ENCODE results near the gene MRPL41.
"Not testable (repeated sequence)": the region's sequence is repeated elsewhere in the genome, so short reads cannot be mapped to it uniquely, and the experiment has no call there.

MRPL41 gene

GRCh38 chr9:137582286-137582860, 30.7 kb downstream of the MRPL41 start:
- no peak for DNase-seq (ENCODE audit: low read depth in 2 of 2)

GRCh38 chr9:137583347-137583746, 31.7 kb downstream of the MRPL41 start:
- no peak for DNase-seq (ENCODE audit: low read depth in 2 of 2)

- DNase-seq (ENCODE audit: low read depth in 2 of 2), result no peak
These were observed 32.3 kb downstream of the MRPL41 start for GRCh38 chr9:137583957-137584356.

- no peak for DNase-seq (ENCODE audit: low read depth in 2 of 2)
These were observed 35.2 kb downstream of the MRPL41 start for GRCh38 chr9:137586854-137587253.

GRCh38 chr9:137588311-137588710, 36.6 kb downstream of the MRPL41 start:
- no peak for DNase-seq (ENCODE audit: low read depth in 2 of 2)

GRCh38 chr9:137588891-137589290, 37.2 kb downstream of the MRPL41 start:
- no peak for DNase-seq (ENCODE audit: low read depth in 2 of 2)

GRCh38 chr9:137589441-137590122, 37.9 kb downstream of the MRPL41 start:
- no peak for DNase-seq (ENCODE audit: low read depth in 2 of 2)

- no peak for DNase-seq (ENCODE audit: low read depth in 2 of 2)
These were observed 38.4 kb downstream of the MRPL41 start for GRCh38 chr9:137590123-137590468.

GRCh38 chr9:137590469-137591383, 39.0 kb downstream of the MRPL41 start, which contains the start of gene ZMYND19:
Gene ZMYND19, minus strand, starts transcription at chr9:137590512. Its CDS starts 249 bp downstream, at chr9:137590263.
- DNase-seq (ENCODE audit: low read depth in 2 of 2), result peak; percentile 80 to 82

GRCh38 chr9:137592767-137593166, 41.1 kb downstream of the MRPL41 start:
- no peak for DNase-seq (ENCODE audit: low read depth in 2 of 2)

- no peak for DNase-seq (ENCODE audit: low read depth in 2 of 2)
These were observed 41.5 kb downstream of the MRPL41 start for GRCh38 chr9:137593176-137593575.

GRCh38 chr9:137596577-137596976, 44.9 kb downstream of the MRPL41 start:
- not testable (repeated sequence) for DNase-seq (ENCODE audit: low read depth in 2 of 2)

- no peak for DNase-seq (ENCODE audit: low read depth in 2 of 2)
These were observed 47.3 kb downstream of the MRPL41 start for GRCh38 chr9:137598943-137599342.

Measured in stimulated activated CD8-positive, alpha-beta memory T cell treated with anti-CD3 and anti-CD28 coated beads, Interleukin-2, amount 100 ng/mL, for 1 hour (primary cell).